Tongue (tissue), 2 donors: ENCODE results near the gene ZNF195. TPM values are rescaled to one million over a fixed set of nuclear protein-coding genes. Genes with fewer than 3 reads are reported as not detected.
"Not testable (repeated sequence)": the region's sequence is repeated elsewhere in the genome, so short reads cannot be mapped to it uniquely, and the experiment has no call there.

Source experiments
- DNase-seq: peaks from one replicate; pipeline ENCODE4 v3.0.0-alpha.2; 2015
- total RNA-seq: library from RNA; depleted of rRNA; stranded (reverse); fragments of >200 nt; gene quantifications from one replicate; pipeline ENCODE4 v1.2.3, GENCODE V29; 2014

ZNF195 gene
- total RNA-seq, 1 donor from 2014 or later, result 16.5 TPM

DNA sequence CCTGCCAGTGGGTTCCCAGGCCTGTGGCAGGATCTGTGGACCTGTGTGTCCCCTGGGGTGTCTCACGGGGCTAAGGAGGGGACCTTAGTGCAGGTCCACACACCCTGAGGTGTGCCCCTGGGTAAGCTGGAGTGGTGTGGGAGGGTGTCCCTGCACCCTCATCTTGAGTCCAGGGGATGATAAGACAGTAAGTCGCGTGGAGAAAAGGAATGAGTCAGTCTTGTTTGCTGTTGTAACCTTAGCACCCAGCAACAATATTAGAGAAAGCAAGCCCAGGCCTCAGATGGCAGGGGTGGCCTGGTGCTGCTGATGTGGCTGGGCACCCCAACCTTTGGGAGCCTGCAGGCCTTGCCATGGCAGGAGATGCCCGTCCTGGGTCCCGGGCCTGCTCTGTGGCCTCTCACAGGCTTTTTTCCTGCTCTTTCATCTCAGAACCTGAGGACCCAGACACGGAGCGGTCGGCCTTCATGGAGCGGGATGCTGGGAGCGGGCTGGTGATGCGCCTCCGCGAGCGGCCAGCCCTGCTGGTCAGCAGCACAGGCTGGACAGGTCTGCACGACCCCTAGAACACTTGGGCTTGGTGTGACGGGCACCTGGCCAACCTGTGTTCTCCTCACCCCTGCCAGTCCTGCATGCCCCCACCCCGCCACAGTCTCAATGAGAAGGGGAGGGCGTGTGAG lies 23.4 kb upstream of the ZNF195 start:
- DNase-seq, result not testable (repeated sequence)

DNA sequence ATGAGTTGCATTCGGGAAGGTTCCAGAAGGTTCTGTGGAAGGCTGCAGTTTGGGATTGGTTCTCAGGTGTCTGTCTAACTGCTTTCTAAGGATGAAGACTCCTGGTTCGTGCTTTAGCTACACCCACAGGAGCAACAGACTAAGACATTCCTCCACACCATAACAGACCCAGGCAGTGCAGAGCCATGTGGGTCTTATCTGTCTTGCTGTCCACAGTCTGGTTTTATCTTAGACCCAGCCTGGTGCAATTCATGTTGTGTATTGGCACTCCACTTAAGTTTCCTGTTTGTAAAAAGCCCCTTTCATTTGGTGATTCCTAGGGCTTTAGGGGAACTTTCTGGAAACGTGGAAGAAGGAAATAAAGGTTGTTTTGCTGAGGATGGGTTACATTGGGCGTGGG lies 22.1 kb upstream of the ZNF195 start:
- not testable (repeated sequence) for DNase-seq

DNA sequence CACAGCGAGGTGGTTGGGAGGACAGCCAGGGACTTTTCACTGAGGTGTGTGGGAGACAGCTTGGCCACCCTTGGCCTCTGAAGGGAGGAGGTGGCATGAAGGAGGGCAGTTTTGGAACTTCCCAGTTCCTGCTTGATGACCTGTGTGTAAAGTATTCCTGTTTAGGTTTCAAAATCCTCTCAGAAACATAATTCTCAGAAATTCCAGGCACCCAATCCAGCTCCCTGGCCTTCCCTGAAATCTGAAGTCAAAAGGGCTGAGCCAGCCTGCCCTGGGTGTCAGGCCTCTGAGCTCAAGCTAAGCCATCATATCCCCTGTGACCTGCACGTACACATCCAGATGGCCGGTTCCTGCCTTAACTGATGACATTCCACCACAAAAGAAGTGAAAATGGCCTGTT lies 19.6 kb upstream of the ZNF195 start:
- DNase-seq, result not testable (repeated sequence)

DNA sequence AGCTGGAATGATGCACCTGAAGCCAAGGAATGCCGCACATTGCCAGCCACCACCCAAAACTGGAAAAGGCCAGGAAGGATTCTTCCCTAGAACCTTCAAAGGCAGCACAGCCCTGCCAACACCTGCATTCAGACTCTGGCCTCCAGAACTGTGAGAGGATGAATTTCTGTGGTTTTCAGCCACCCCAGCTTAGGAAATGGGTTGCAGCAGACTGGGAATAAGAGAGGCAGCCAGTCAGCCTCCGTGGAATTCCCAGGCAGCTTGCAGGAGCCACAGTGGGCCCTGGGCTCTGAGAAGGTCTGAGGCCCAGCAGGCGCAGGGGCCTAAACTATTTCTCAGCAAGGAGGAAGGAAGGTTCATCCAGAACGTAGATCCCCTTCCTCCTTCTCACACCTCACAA lies 19.2 kb upstream of the ZNF195 start:
- DNase-seq, result not testable (repeated sequence)

DNA sequence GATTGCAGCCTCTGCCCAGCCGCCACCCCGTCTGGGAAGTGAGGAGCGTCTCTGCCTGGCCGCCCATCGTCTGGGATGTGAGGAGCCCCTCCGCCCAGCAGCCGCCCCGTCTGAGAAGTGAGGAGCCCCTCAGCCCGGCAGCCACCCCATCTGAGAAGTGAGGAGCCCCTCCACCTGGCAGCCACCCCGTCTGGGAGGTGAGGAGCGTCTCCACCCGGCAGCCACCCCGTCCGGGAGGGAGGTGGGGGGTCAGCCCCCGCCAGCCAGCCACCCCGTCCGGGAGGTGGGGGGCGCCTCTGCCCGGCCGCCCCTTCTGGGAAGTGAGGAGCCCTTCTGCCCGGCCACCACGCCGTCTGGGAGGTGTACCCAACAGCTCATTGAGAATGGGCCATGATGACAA lies 18.3 kb upstream of the ZNF195 start:
- DNase-seq, result not testable (repeated sequence)

DNA sequence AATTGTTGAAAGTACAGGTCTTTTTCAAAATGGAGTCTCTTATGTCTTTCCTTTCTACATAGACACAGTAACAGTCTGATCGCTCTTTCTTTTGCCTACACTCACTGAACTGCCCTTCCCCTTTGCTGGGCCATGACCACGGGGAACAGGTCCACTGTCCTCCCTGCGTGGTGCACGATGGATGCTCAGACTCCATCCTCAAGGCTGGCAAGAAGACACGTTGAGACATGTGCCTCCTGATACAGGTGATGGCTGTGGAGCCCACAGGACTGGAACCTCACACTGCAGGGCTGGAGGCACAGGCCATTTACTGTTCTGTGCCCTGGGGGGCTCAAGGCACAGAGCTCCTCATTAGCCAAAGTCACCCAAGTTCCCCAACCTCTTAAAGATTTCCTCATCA lies 16.5 kb upstream of the ZNF195 start:
- DNase-seq, result not testable (repeated sequence)

DNA sequence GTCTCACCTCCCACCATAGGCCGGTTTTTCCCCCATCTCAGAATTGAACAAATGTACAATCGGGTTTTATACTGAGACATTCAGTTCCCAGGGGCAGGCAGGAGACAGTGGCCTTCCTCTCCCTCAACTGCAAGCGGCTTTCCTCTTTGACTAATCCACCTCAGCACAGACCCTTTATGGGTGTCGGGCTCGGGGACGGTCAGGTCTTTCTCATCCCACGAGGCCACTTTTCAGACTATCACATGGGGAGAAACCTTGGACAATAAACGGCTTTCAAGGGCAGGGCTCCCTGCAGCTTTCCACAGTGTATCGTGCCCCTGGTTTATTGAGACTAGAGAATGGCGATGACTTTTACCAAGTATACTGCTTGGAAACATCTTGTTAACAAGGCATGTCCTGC lies 16.0 kb upstream of the ZNF195 start:
- not testable (repeated sequence) for DNase-seq

DNA sequence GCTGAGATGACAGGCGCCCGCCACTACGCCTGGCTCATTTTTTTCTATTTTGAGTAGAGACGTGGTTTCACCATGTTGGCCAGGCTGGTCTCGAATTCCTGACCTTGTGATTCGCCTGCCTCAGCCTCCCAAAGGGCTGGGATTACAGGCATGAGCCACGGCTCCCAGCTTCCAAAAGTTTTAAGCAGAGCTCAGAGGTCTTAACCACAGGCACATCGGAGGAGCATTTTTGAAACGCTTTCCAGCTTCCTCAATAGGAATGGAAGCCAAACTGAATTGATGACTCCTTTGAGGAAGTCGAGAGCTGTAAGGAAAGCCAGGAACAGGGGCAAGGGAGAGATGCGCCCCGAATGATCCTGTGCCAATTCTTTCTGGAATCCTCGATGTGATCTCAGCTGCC lies 14.5 kb upstream of the ZNF195 start:
- not testable (repeated sequence) for DNase-seq

DNA sequence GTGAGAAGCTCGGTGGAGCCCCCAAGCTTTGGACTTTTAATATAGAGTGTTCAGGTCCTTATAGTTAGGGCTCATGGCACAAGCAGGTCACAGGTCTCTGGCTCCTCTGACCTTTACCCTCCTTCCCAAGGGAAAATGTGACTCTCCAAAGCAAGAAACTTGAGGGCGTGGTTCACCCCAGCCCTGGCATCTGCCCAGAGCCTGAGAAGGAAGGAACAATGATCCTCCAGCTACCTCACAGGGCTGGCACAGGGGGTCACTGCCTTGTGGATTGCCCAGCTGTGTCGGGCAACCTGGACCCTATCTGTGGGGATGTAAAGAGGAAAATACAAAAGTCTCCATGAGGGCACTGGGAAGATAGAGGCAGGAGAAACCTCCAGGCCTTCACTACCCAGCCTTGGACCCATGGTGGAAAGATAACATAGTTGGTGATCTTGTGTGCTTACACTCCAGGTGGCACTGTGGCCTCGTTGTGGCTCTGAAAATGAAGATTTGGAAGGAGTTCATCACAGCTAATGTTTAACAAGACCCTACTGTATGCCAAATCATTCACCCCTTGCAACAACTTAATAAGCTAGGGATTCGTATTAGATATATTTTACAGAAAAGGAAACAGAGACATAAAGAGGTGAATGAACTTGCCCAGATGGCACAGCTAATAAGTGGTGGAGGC lies 3.8 kb upstream of the ZNF195 start:
- no peak for DNase-seq

DNA sequence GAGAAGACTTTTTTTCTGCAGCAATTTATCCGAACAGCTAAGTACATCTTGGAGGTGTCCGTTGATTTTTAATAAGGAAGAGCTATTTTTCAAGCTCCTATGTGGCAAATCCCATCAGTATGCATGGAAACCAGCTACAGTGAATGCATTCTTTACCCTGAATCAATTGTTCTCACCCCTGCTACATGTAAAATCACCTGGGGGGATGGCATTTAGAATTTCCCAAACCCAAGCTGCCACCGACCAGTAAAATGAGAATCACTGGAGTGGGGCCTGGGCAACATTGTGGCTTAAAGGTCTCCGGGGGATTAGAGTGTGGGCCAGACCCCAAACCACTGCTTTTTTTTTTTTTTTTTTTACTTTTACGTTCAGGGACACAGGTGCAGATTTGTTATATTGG lies 2.8 kb upstream of the ZNF195 start:
- DNase-seq, result no peak

DNA sequence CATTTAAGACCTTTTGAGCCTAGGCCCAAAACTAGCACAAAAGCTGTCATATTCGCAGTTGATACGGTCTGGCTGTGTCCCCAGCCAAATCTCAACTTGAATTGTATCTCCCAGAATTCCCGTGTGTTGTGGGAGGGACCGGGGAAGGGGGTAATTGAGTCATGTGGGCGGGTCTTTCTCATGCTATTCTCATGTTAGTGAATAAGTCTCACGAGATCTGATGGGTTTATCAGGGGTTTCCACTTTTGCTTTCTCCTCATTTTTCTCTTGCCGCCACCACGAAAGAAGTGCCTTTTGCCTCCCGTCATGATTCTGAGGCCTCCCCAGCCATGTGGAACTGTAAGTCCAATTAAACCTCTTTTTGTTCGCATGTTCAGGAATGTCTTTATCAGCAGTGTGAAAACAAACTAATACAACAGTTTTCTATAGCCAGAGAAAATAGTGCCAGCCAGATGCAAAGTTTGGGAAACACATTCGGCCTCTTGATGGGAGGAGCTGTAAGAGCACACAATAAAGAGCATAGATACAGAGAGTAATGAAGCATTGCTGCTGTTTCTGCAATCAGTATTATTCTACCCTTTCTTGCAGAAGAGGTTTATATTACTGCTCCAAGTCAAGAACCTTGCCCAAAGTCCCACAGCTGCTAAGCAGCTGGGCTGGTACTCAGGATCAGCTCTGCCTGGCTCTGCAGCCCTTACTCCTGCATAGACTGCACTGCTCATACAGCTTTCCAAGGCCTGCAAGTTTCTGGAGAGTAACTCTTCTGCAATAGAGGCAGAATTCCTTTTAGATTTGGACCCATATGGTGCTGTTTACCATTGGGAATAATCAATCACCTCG lies 2.0 kb upstream of the ZNF195 start:
- DNase-seq, result peak; percentile 59

DNA sequence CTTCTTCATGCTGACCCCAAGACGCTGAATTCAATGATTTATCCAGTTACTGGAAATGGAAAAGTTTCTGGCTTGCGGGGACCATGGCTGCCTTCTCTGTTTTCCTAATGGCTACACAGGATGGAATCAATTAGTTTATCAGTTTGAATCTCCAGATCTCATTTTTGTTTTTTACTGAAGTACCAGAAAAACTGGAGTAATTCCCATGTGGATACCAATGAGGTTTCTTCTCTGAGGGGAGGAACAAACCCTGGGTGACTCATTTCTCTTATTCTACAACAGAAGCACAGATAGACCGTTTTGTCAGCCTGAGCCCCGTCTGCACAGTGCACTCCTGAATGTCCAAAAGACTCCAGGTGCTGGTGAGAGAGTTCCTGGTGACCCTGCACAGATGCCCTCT lies 3.4 kb downstream of the ZNF195 start:
- no peak for DNase-seq

DNA sequence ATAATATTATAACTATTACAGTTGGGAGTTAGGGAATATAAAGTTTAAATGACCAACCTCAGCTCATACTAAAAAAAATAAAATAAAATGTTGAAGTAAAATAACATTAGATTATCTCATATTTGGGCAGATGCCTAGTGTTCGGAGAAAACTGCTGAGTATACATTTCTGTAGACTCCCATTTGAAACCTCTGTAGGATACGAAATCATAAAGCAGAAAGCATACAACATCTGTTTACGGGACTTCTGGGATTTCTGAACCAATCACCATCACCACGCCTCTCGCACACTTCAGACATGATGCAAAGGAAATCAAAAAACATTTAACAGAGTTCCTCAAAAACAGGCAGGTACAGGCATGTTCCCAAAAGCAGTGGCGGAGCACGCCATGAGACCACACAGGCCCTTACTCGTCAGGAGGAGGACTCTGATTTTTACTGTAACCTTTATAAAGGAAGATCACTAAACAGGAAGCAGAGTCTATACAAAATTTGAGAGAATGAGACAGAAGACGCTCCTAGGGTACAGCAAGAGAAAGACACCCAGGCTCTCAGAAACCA lies 8.6 kb downstream of the ZNF195 start:
- DNase-seq, result peak; percentile 8

DNA sequence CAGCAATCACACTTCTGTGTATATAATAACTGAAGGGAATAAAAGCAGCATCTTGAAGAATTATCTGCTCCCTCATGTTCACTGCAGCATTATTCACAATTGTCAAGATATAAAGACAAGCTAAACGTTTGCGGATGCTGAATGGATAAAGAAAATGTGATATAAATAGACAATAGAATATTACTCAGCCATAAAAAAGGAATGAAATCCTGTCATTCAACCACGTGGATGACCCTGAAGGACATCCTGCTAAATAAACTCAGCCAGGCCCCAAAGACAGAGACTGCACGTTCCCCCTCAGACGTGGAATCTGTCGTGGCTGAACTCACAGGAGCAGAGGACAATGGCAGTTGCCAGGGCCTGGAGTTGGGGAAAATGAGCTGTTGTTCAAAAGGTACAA lies 9.6 kb downstream of the ZNF195 start:
- no peak for DNase-seq

DNA sequence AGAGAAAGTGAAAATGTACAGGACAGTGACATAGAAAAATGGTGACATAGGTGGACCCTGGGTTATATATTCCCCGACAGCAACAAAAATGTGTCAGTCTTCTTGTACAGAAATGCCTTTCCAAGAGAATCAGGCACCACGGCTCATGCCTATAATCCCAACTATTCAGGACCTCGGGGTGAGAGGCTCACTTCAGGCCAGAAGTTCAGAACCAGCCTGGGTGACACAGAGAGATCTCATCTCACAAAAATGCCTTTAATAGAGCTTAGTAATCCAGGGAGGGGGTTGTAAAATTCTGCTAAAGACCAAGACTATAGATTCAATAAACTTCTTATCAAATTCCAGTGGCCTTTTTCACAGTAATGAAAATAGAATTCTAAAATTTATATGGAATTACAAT lies 10.7 kb downstream of the ZNF195 start:
- no peak for DNase-seq

DNA sequence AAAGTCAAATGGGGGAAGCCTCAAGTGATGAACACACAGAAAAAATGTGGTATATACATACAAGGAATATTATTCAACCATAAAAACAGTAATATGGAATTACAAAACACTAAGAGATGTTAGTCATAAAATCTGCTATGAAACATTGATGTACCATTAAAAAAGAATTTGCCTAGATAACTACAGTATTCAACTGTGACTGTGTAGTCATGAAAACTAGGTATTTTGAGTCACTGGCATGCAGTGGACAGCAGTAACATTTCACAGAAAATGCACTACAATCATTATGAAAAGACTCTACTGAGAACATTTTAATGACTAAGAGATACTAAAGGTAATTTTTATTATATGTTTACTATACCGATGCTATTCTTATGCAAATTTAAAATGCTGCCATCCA lies 11.7 kb downstream of the ZNF195 start:
- DNase-seq, result no peak

DNA sequence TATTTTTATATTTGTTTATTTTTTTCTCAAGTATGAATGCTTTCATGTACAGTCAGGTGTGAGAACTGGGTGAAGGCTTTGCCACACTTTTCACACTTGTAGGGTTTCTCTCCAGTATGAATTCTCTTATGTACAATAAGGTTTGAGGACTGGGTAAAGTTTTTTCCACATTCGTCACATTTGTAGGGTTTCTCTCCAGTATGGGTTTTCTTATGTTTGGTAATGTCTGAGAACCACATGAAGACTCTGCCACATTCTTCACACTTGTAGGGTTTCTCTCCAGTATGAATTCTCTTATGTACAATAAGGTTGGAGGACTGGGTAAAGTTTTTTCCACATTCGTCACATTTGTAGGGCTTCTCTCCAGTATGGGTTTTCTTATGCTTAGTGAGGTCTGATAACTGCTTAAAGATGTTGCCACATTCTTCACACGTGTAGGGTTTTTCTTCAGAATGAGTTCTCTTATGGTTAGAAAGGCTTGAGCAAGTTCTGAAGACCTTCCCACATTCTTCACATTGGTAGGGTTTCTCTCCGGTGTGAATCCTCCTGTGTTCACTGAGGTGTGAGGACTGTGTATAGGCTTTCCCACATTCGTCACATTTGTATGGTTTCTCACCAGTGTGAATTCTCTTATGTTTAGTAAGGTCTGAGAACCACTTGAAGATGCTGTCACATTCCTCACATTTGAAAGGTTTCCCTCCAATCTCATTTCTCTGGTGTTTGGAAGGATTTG lies 19.7 kb downstream of the ZNF195 start:
- DNase-seq, result no peak

DNA sequence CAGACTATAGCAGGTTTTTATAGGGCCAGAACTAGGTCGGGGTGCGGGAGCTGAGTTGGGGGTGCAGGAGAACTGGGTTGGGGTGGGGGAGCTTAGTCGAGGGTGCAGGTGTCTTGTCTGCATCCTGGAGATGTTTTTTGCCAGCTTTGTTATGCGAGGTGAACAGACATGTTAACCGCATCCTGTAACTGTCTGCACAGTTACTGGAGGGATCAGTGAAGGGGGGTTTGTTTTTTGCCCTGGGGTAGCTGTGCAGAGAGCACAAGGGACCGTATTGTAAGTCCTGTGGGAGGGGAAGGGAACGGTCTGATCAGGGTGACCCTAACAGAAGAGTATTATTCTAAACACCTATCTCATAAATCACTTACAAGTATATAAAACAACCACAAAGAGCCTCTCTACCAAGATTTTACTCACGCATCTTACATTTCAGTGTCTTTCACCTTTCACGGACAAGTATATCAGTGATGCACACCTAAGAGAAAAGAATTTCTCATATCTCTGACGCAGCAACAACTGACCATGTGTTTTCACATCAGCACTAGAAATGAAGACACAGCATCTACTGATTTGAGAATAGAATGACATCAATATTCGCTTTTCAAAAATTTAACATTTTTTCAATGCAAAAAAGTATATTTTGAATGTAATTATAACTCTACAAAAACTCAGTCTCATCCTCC lies 20.8 kb downstream of the ZNF195 start:
- DNase-seq, result no peak

DNA sequence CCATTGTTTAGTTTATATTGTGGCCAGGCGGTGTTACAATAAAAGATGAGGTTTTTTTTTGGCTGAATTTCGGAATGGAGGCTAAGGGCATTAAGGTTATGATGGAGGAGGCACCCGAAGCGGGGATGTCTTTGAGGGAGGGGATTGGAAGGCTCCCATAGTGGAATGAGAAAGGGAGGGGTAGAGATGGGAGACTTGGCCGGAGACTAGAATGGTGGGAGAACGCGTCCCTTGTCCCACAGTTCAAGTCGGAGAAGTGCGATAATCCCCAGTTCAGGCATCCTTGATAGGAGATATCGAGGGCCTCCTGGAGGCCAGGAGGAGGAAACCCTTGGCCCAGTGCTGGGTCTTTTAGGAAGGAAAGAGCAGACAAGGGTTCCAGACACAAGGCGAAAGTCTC lies 21.6 kb downstream of the ZNF195 start:
- DNase-seq, result no peak

DNA sequence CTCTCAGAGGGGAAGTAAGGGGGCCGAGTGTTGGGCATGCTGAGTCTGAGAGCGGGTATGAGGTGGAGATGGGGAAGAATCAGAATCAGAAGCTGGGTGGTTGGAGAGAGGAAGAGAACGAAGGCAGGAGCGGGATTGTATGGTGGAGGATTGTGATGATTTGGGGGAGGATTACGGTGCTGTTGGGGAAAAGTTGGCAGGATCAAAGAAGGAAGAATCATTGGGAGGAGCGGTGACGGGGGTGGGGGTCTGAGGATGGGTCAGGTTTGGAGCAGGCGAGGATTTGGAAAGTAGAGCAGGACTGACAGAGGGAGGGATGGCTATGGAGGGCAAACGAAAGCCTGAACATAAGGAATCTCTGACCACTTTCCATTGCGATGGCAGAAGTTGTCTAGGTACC lies 22.1 kb downstream of the ZNF195 start:
- no peak for DNase-seq

DNA sequence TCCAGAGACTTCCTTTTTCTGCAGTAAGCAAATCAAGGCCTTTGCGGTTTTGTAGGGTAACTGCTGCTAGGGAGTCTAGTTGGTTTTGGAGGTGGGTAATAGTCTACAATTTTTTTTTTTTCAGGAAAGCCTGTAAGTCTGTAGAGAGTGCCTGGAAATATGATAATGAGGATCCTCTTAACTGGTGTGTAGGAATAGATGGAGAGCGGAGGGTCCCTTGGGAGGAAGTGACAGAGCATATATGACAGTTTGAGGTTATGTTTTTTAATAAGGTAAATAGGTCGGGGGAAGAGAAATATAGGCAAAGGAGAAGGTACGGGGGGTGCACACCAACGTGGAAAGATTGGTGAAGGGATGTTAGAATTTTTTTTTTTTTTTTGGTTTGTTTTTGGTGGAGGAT lies 25.9 kb downstream of the ZNF195 start:
- DNase-seq, result no peak

DNA sequence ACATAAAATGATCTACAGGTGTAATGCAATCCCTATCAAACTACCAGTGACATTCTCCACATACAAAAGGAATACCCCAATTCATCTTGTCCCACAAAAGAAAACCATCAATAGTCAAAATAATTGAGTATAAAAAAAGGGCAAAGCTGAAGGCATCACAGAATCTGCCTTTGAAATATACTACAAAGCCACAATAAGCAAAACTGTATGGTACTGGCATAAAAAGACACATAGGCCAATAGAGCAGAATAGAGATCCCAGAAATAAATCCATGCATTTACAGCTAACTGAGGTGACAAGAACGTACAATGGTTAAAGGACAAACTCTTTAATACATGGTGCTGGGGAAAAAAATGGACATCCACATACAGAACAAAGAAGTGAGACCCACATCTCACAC lies 31.8 kb downstream of the ZNF195 start:
- DNase-seq, result no peak
